HPDE6-E6E7 (cell line): ENCODE results near the gene MOG.

ENCODE experiments used
- DNase-seq: peaks from one replicate; pipeline ENCODE4 v3.0.0; 2011; ENCODE audit warnings: missing footprints; ENCODE audit errors: extremely low spot score

The MOG gene

GRCh38 chr6:29656798-29657197 lies at the start of gene MOG:
MOG (plus strand) TSS chr6:29657092; CDS start chr6:29657210, 118 bp downstream.
- DNase-seq, result no peak

- no peak for DNase-seq
These were observed 48.8 kb upstream of the MOG start for GRCh38 chr6:29608131-29608530.

DNA sequence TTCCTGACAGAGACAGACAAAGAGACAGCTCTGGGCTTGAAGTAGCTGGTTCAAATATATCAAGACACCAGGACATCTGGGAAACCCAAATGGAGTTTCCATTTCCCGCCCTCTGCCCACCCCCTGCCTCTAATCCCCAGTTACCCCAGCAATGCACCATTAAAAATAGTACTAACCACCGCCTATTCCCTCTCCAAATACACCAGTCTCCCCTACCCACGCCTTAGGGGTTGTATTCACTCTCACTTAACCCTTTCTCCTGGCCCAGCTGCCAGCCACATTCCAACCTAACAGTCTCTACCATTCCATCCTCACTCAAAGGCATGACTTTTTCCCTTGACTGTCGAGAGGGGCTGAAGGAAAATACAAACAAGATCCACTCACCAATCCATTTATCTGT lies 46.4 kb upstream of the MOG start:
- DNase-seq, result no peak

DNA sequence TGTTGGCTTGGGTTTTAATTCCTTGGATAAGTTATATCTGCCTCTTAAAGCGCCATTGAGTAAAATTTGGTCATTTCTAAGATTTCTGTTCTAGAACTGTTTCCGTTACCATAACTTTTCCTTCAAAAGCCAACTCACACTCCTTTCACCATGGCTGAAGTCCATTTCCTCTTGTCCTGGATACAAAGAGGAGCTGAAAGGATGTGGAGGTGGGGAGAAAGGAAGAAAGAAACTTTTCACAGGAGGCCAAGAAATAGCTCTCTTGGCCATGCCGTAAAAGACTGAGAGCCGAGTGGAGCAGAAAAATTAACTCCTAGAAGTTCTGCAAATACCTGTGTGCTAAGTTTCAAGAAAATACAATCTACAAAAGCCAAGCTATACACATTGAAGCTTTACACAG lies 45.5 kb upstream of the MOG start:
- no peak for DNase-seq

GRCh38 chr6:29617782-29618554 lies 38.9 kb upstream of the MOG start:
- no peak for DNase-seq

DNA sequence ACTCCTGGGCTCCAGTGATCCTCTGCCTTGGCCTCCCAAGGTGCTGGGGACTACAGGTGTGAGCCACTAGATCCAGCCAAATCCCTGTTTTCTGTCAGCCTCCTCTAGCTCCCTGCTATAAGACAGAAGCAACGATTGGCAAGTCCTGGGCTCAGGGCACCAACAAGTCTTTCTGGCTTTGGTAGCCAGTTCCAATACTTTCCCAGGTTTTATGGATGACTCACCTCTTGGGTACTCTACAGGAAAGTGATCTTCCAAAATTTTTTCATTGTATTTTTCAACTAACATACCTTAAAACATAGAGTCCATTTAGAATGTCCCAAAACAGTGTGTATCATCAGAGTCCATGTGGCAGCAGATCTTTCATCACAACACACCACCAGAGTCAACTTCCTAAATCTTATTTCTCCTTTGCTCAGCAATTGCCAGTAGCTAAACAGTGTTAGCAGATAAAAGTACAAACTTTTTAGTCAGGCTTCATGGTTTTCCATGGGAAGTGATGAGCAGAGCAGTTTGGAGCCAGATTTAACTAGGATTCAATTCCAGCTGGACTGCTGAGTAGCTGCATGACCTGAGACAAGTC lies 37.2 kb upstream of the MOG start:
- no peak for DNase-seq

DNA sequence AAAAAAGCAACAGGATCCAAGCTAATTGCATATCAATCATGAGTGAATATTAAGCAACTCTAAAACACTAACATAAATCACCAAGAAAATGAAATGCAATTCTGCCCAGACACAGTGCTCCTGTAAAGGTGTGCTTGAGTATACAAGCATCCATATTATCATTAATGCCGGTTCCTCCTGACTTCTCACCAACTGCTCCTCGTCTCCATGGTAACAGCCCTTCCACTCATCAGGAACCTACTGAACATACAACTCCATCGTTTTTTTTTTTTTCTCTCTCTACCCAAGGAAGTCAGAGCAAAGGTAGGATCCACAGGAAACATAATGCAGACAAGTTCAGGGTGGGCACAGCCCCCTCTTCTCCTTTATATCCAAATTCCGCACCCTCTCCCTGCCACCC lies 36.3 kb upstream of the MOG start:
- DNase-seq, result no peak

GRCh38 chr6:29624520-29624961 lies 32.4 kb upstream of the MOG start:
- no peak for DNase-seq

GRCh38 chr6:29625337-29625930 lies 31.5 kb upstream of the MOG start:
- no peak for DNase-seq

DNA sequence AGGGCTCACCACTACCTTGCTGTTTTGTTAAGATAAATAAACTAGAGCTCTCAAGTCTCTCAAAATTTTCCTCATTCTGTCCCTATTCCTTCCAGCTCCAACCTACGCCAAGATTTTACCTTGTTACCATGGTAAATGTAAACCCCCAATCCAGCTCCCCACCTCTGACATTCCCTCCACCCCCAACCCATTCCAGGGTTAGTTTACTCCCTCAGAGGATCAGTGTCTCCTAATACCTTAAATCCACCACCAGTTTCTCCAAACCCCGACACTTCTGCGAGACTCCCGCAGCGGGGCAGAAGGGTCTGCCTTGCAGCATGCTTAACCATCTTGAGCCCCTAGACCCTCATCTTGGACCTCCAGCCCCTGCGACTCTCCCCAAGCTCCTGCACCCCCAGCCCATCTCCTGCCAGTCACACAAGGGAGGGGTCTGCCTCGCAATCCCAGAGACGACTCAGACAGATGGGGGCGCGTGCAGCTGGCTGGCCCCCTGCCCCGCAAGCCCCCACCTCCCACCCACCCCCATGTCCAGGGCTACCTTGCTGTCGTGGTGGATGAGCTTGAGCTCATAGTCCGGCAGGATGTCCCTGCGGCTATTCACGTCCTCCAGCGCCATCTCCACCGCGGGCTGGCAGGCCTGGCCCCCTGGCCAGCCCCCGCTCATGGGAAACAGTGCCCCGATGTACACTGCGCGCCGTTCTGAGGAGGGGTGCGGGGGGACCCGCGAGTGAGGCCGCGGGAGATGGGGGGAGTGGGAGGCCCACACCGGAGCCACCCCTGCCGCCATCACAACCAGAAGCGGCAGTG lies 29.7 kb upstream of the MOG start:
- DNase-seq, result no peak

DNA sequence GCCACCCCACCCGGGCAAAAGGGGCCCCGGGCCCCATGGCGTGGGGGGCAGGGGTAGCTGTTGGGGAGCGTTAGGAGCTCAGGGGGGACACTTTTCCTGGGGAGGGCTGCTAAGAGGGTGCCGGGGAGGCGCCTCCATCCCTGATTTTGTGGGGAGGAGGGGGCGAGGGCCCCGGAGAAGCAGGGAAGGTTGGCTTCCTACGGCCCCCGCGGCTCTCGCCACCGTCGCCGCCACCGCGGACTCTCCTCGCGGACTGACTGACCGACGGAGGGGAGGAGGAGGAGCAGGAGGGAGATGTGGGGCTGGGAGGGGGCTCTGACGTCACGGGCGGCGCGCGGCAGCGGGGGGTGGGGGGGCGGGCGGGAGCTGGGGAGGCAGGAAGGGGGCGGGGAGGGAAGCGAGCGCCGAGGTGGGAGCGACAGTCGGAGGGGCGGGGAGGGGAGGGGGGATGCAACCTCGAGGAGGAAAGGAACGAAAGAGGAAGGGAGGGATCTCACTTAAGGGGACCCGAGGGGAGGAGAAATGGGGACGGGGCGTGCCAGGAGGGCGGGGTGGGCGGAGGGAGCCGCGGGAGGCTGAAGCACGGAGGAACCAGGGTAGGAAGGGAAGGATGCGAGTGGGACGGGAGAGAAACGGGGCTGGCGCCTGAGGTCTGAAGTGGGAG lies 29.0 kb upstream of the MOG start:
- no peak for DNase-seq

- DNase-seq, result peak; percentile 79
These were observed 28.2 kb upstream of the MOG start for GRCh38 chr6:29628419-29629281.

GRCh38 chr6:29629571-29629970 lies 27.3 kb upstream of the MOG start:
- no peak for DNase-seq

GRCh38 chr6:29630315-29630714 lies 26.6 kb upstream of the MOG start:
- DNase-seq, result no peak

DNA sequence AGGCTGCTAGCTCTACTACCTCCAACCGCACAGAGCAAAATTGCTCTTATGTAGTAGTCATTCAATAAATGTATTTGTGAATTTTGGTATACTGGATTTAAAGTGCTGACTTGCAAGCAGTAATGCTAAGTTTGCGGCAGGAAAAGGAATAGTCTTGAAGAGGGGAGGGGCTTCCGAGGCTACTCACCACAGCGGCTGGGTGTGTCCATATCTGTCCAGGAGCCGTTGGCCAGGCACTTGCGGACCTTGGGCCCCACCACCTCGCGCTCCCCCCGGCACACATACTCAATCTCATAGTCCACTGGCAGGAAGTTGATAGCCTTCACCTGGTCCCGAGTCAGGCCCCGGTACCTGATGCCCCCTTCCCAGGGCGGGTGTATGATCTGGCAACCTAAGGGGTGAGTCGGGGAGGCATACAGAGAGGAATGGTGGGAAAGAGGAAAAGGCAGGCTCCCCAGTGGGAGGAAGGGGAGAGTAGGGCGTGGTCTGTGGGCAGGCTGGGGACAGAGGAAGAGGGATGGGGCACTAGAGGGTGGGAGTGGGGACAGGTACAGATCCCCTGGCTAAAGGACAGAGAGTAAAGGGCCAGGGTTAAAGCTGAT lies 25.6 kb upstream of the MOG start:
- no peak for DNase-seq

- peak; percentile 25 for DNase-seq
These were observed 24.8 kb upstream of the MOG start for GRCh38 chr6:29631860-29632731.

GRCh38 chr6:29632789-29633533 lies 23.9 kb upstream of the MOG start, which contains the start of gene GABBR1:
GABBR1 (minus strand) TSS chr6:29633183; CDS start chr6:29632385, 798 bp downstream.
- peak; percentile 94 for DNase-seq

- no peak for DNase-seq
These were observed 23.4 kb upstream of the MOG start for GRCh38 chr6:29633534-29633905.

DNA sequence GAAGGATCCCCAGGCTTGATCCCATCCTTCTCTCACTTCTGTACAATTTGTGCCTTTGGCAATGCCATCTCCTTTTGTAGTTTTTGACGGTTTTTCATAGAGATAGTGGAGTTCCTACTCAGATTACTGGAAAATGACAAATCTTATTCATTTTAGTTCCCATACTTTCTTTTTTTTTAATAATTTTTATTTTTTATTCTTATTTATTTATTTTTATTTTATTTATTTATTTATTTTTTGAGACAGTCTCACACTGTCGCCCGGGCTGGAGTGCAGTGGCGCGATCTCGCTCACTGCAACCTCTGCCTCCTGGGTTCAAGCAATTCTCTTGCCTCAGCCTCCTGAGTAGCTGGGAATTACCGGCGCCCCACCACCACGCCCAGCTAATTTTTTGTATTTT lies 19.6 kb upstream of the MOG start:
- no peak for DNase-seq
